ENCODE results near the gene PDZD7.

DNA sequence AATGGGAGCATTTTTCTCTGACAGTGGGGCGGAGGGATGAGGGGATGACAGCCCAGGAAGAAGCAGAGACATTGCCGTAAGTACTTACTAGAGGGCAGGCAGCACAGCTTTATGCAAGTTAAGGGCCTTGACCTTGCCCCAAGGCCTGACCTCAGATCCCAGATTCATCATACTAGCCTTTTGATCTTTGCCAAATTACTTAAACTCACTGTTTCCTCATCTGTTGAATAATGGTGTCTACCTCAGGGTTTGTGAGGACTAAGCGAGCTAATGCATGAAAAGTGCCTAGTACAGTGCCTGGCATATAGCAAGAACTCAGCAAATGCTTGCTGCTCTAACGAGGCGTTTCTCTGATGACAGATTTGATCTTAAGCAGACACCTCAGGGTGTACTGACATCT, 65.1 kb downstream of the PDZD7 start:
- TF ChIP-seq POLR2A (IDR thresholded peaks at IDR 0.05; ENCODE audit: borderline replicate concordance, extremely low read depth, insufficient read depth, insufficient read length) (no peak), CTCF (IDR thresholded peaks at IDR 0.05 in 2 of 3, conservative IDR thresholded peaks at IDR 0.05 in 1 of 3; ENCODE audit: borderline replicate concordance in 1 of 3, insufficient read depth in 1 of 3, low read depth in 2 of 3, low read length in 2 of 3) (no peak), EZH2 (IDR thresholded peaks at IDR 0.05) (no peak), CEBPB (IDR thresholded peaks at IDR 0.05; ENCODE audit: low read depth) (no peak), YY1 (IDR thresholded peaks at IDR 0.05; ENCODE audit: extremely low read depth, insufficient replicate concordance, low read depth, low read length) (no peak), EZH2phosphoT487 (IDR thresholded peaks at IDR 0.05; ENCODE audit: borderline replicate concordance) (no peak), ATF3 (IDR thresholded peaks at IDR 0.05) (no peak), POLR2AphosphoS5 (IDR thresholded peaks at IDR 0.05; ENCODE audit: low read depth, low read length) (no peak)
- TF ChIP-seq, protein P1, sequence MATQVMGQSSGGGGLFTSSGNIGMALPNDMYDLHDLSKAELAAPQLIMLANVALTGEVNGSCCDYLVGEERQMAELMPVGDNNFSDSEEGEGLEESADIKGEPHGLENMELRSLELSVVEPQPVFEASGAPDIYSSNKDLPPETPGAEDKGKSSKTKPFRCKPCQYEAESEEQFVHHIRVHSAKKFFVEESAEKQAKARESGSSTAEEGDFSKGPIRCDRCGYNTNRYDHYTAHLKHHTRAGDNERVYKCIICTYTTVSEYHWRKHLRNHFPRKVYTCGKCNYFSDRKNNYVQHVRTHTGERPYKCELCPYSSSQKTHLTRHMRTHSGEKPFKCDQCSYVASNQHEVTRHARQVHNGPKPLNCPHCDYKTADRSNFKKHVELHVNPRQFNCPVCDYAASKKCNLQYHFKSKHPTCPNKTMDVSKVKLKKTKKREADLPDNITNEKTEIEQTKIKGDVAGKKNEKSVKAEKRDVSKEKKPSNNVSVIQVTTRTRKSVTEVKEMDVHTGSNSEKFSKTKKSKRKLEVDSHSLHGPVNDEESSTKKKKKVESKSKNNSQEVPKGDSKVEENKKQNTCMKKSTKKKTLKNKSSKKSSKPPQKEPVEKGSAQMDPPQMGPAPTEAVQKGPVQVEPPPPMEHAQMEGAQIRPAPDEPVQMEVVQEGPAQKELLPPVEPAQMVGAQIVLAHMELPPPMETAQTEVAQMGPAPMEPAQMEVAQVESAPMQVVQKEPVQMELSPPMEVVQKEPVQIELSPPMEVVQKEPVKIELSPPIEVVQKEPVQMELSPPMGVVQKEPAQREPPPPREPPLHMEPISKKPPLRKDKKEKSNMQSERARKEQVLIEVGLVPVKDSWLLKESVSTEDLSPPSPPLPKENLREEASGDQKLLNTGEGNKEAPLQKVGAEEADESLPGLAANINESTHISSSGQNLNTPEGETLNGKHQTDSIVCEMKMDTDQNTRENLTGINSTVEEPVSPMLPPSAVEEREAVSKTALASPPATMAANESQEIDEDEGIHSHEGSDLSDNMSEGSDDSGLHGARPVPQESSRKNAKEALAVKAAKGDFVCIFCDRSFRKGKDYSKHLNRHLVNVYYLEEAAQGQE (IDR thresholded peaks at IDR 0.05; ENCODE audit: low read depth): no peak
- TF ChIP-seq, protein P2, sequence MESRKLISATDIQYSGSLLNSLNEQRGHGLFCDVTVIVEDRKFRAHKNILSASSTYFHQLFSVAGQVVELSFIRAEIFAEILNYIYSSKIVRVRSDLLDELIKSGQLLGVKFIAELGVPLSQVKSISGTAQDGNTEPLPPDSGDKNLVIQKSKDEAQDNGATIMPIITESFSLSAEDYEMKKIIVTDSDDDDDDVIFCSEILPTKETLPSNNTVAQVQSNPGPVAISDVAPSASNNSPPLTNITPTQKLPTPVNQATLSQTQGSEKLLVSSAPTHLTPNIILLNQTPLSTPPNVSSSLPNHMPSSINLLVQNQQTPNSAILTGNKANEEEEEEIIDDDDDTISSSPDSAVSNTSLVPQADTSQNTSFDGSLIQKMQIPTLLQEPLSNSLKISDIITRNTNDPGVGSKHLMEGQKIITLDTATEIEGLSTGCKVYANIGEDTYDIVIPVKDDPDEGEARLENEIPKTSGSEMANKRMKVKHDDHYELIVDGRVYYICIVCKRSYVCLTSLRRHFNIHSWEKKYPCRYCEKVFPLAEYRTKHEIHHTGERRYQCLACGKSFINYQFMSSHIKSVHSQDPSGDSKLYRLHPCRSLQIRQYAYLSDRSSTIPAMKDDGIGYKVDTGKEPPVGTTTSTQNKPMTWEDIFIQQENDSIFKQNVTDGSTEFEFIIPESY (IDR thresholded peaks at IDR 0.05; ENCODE audit: extremely low read depth, insufficient replicate concordance, low read length): no peak
